Measurements from ENCODE around the gene STON2. TPM values are rescaled to one million over a fixed set of nuclear protein-coding genes. Genes with fewer than 3 reads are reported as not detected.

Gene STON2
- total RNA-seq, 2 experiments from 2014 or later = 0.58 TPM; not detected in 1

DNA sequence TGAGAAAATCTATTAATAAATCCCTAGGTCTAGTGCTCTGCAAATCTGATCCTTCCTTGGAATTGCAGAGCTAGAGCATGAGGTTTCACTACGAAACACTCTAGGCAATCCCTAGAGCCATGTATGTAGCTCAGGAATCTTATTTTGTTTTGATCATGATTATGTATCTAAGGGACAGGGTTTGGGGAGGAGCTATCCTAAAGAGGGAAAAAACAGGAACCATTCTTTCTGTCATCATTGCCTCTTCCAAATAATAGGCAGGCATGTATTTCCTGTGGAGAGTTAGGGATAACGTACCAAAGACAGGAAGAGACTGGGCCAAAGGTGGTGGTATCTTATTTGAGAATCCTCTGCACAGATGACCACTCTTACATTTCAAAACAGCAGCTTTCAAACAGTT lies 90.6 kb downstream of the STON2 start:
- ChIA-PET POLR2A (no interaction called here), CTCF (no interaction called here)
- TF ChIP-seq, protein P1, sequence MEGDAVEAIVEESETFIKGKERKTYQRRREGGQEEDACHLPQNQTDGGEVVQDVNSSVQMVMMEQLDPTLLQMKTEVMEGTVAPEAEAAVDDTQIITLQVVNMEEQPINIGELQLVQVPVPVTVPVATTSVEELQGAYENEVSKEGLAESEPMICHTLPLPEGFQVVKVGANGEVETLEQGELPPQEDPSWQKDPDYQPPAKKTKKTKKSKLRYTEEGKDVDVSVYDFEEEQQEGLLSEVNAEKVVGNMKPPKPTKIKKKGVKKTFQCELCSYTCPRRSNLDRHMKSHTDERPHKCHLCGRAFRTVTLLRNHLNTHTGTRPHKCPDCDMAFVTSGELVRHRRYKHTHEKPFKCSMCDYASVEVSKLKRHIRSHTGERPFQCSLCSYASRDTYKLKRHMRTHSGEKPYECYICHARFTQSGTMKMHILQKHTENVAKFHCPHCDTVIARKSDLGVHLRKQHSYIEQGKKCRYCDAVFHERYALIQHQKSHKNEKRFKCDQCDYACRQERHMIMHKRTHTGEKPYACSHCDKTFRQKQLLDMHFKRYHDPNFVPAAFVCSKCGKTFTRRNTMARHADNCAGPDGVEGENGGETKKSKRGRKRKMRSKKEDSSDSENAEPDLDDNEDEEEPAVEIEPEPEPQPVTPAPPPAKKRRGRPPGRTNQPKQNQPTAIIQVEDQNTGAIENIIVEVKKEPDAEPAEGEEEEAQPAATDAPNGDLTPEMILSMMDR (IDR thresholded peaks at IDR 0.05) = no peak
- no peak for ATAC-seq
- no peak for DNase-seq
- no peak overlapping the region for H3K4me3 Mint-ChIP-seq
- H3K36me3 Mint-ChIP-seq (ENCODE audit: low read depth) = no peaks in the 10 kb centered on the region
- H3K27me3 Mint-ChIP-seq = no peaks in the 10 kb centered on the region
- H3K27ac Mint-ChIP-seq = no peak overlapping the region
- intact Hi-C loops (cut with micrococcal nuclease) = no loop called here
- no peaks in the 10 kb centered on the region for H3K9me3 Mint-ChIP-seq
- no peaks in the 10 kb centered on the region for H3K4me1 Mint-ChIP-seq (ENCODE audit: low read depth)

DNA sequence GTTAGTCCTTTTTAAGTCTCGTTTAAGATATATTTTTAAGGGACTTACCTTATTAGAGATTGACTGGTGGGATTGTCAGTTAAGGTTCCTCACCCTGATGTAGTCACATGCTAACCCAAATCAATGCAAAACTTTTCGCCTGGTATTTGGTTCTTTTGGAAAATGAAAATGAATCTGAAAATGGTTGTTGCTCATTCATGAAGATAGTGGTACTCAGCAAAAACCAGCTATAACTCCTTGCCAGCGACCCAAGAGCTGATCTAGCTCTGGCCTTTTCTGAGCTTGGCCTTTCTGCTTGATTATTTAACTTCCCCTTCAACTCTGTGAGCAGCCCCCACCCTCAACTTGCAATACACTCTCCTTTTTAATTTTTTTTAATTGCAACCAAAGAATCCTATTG lies 94.4 kb downstream of the STON2 start:
- H3K4me1 Mint-ChIP-seq (ENCODE audit: low read depth) = peaks cover 11% of the 10 kb centered on the region

DNA sequence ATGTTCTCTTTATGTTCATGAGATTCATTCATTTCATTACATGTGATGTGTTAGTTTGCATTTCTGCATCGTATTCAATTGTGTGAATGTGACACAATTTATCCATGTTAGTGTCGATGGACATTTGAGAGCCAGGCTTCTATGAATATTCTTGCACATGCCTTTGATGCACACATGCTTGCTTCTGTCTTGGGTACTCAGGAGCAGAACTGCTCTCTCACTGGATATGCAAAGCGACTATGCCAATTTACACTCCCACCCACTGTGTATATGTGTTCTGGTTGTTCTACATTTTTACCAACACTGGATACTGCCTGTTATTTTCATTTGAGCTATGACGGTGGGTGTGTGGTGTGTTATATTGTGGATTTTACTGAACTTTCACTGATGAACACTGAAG lies 95.1 kb downstream of the STON2 start:
- no peaks in the 10 kb centered on the region for H3K27me3 Mint-ChIP-seq
- intact Hi-C loops (cut with micrococcal nuclease) = no loop called here
- TF ChIP-seq, protein P1 (IDR thresholded peaks at IDR 0.05) = no peak
- no peak overlapping the region for H3K27ac Mint-ChIP-seq
- H3K36me3 Mint-ChIP-seq (ENCODE audit: low read depth) = no peaks in the 10 kb centered on the region
- ChIA-PET POLR2A (no interaction called here), CTCF (interaction anchor here (0.9 kb wide), 1 partner anchor 148 kb away, joined by 3 read pairs; no protein-coding TSS in a partner anchor)
- H3K4me1 Mint-ChIP-seq (ENCODE audit: low read depth) = peaks cover 11% of the 10 kb centered on the region
- DNase-seq (no peak), ATAC-seq (no peak)
- no peak overlapping the region for H3K4me3 Mint-ChIP-seq
- H3K9me3 Mint-ChIP-seq = no peaks in the 10 kb centered on the region

More for the DNA sequence above, 94.4 kb downstream of the STON2 start:
- POLR2A ChIA-PET = no interaction called here
- DNase-seq = no peak
- intact Hi-C loops (cut with micrococcal nuclease) = no loop called here
- Mint-ChIP-seq H3K4me3 (no peak overlapping the region), H3K9me3 (no peaks in the 10 kb centered on the region), H3K27ac (no peak overlapping the region), H3K36me3 (ENCODE audit: low read depth) (no peaks in the 10 kb centered on the region), H3K27me3 (no peaks in the 10 kb centered on the region)
- CTCF ChIA-PET = interaction anchor here (0.7 to 0.9 kb wide), 2 partner anchors 148 to 317 kb away, joined by 3 read pairs; no protein-coding TSS in a partner anchor
- TF ChIP-seq, protein P1 (IDR thresholded peaks at IDR 0.05) = no peak
- no peak for ATAC-seq

DNA sequence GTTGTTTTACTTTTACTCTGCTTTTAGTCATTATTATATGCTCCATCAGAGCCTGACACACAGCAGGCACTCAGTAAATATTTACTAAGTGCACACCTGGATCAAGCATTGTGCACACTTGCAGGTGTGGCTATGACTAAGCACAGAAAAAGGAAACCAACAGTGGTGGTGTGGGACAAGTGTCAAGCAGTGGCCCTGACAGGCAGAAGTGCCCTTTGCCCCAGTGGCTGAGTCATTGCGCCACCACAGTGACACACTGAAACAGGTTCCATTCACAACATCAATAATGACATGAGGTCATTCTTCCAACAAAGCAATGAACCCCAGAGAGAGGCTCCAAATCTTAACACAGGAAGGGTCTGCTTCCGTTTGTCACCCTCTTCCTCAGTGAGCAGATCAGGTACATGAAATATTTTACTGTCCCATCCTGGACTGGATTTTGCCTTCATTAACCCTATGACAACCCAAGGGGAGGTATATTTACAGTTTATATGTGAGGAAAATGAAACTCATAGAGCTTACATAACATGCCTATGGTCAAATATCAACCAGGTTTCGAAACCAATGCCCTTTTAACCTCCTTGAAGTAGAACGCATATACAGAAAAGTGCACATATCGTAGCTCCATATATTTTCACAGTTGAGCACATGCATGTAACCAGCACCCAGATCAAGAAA lies 96.7 kb downstream of the STON2 start:
- TF ChIP-seq, protein P1 (IDR thresholded peaks at IDR 0.05) = no peak
- Mint-ChIP-seq H3K27me3 (no peaks in the 10 kb centered on the region), H3K4me1 (ENCODE audit: low read depth) (peaks cover 11% of the 10 kb centered on the region), H3K27ac (no peak overlapping the region), H3K4me3 (no peak overlapping the region), H3K36me3 (ENCODE audit: low read depth) (no peaks in the 10 kb centered on the region), H3K9me3 (no peaks in the 10 kb centered on the region)
- ATAC-seq = peak; percentile 93
- intact Hi-C loops (cut with micrococcal nuclease) = no loop called here
- ChIA-PET POLR2A (no interaction called here), CTCF (interaction anchor here (0.9 kb wide), 1 partner anchor 21 kb away, joined by 3 read pairs; no protein-coding TSS in a partner anchor)
- DNase-seq = peak; percentile 75

DNA sequence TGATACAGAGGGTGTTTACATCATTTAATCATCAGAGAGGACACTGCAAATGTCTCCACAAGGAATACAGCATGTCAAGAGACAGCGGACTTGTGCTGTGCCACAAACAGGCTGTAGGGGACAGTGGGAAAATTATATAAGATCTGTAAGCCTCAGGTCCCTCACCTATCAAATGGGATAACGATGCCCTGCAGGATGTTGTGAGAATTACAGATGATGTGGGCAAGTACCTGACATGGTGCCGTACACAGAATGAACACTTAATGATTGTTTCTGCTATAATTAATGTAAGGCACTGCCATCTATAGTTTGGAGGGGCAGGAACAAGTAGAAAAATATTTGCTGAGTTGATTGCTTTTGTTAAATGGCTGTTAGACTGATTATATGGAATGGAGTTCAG lies 97.5 kb downstream of the STON2 start:
- no peaks in the 10 kb centered on the region for H3K9me3 Mint-ChIP-seq
- H3K4me1 Mint-ChIP-seq (ENCODE audit: low read depth) = peaks cover 11% of the 10 kb centered on the region
- ATAC-seq (peak; percentile 32), DNase-seq (no peak)
- H3K27ac Mint-ChIP-seq = no peak overlapping the region
- H3K27me3 Mint-ChIP-seq = no peaks in the 10 kb centered on the region
- ChIA-PET POLR2A (no interaction called here), CTCF (no interaction called here)
- TF ChIP-seq, protein P1 (IDR thresholded peaks at IDR 0.05) = no peak
- intact Hi-C loops (cut with micrococcal nuclease) = no loop called here
- H3K36me3 Mint-ChIP-seq (ENCODE audit: low read depth) = no peaks in the 10 kb centered on the region
- no peak overlapping the region for H3K4me3 Mint-ChIP-seq
